T-helper 22 cell (primary cell): Measurements from ENCODE around the gene POU3F2.

Source experiments
- DNase-seq: peaks from one replicate; pipeline ENCODE4 v3.0.0-alpha.2; 2020; ENCODE audit warnings: low read depth

Gene POU3F2

DNA sequence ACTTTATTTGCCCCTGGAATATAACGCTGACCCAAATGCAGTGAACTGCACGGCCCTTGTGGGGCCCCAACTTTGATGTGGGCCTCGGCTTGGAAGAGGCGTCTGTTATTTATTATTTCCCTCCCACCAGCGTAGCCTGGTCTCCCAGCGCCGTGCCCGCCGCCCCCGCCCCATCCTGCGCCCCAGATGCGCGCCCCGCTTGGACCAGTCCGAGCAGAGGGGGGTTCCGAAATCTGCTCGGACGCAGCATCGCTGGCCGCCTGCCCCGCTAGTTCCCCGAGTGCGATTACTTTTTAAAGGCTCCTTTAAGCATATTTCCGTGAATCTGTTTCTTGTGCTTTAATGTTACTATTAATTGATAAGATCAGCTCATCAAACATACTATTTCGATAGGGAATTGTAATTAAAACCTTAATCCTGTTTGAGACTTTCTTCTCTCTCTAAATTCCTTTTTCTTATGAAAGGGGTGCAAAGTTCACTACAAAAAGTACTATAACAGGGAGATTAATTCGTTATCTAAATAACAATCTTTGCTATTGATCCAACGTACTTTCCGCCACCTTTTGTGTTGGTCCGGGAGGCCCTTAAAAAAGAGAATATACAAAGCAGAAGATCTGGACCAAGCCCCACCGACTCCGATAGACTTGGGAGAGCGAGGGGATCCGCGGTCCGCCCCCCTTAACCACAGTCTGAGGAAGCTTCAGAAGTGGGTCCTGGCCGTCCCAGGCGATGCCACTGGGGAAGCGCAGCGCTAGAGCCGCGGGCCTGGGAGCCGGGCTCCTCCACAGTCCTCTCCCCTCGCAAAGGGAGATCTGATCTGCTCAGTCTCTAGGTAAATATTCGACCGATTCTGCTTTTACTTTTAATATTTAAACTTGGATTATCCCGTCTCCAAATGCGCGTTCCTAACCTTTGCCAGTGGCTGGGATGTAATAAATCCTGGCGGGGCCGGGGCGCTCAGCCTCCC, 10.2 kb downstream of the POU3F2 start:
- DNase-seq: no peak

DNA sequence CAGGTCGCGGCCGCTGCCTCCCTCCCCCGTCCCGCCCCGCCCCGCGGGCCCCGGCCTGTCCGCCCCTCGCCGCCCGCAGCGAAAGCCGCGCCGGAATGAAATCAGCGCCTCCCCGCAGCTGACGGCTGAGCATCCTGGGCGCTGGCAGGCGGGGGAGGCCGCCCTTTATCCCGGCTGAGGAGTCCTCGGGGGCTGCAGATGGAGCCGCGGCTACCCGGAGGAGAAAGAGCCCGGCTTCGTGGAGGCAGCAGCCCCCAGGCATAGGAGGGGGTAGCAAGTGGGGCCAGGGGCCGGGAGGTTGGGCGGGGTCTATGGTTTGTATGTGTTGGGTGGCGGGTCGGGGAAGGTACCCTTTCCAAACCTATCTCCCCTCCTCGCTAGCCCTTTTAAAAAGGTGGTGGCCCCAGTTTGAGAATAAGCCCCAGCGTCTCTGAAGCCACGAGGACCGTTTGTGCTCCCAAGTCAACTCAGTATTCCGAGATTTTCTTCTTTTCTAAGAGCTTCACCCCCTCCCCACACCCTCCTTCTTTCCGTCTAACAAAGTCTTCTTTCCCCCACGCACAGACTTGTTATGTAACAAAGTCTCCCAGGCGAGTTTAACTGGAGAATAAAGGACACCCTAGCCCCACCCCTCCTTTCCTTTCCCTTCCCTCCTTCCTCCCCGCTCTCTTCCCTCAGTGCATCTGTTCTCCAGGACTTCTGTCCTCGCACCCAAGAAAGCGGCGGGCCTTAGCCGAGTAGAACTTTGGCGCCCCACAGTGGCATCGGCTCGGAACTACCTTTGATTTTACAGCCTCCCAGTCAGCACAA, 11.0 kb downstream of the POU3F2 start:
- DNase-seq: no peak

- no peak for DNase-seq
Measured at GRCh38 chr6:98846021-98846380, 11.6 kb downstream of the POU3F2 start.

GRCh38 chr6:98847416-98847778, 13.0 kb downstream of the POU3F2 start:
- no peak for DNase-seq

DNA sequence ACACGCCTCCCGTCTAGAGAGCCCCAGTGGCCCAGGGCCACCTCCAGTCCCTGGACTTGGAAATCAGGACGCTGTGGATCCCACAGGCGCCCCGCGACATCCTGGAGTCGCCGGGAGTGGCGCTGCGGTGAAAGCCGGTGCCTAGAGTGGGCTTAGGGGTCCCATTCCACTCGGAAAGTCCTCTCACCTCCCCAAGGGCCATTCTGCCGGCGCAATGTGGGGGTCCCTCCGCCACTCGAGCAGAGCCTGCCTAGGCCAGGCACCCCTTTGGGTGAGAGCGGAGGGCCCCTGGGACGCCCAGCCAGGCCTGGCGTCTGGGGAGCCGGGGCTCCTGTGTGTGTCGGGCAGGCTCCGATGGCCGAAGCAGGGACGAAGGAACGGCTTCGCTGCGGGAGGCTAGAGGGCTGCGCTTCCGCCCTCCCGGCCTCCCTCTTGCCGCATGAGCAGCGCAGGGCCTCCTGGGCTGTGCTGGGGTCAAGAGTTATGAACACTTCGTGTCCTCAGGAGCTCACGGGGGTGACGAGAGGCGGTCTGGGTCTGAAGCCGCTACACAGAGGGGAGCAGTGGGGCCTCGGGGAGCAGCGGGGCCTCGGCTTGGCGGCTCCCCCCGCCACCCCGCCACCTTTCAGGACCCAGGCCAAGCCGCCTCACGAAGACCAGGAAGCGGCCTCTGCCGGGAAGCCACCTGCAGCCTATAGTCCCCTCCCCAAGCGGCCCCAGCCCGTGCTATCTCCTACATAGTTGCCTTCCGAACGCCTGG, 13.6 kb downstream of the POU3F2 start:
- no peak for DNase-seq

GRCh38 chr6:98848539-98849242, 14.3 kb downstream of the POU3F2 start:
- DNase-seq: no peak

DNA sequence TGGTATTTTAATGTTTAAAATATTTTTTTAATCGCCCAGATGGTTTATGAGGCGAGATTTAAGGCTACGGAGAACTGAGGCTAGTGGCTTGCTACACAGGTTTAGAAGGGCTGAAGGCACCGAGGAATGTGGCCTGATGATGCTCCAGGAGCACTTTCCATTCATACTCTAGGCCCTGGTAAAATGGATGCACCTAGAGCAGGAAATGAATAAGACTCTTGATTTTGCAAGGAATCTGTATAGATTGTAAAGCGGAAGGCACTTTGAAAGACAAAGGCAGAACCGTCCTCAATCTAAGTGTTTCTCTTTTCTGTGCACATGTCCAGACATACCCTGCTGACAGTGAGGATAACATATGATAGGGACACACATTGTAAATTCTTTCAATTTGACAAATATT, 30.1 kb downstream of the POU3F2 start:
- DNase-seq: no peak

- DNase-seq: no peak
Measured at GRCh38 chr6:98871057-98871456, 36.7 kb downstream of the POU3F2 start.

DNA sequence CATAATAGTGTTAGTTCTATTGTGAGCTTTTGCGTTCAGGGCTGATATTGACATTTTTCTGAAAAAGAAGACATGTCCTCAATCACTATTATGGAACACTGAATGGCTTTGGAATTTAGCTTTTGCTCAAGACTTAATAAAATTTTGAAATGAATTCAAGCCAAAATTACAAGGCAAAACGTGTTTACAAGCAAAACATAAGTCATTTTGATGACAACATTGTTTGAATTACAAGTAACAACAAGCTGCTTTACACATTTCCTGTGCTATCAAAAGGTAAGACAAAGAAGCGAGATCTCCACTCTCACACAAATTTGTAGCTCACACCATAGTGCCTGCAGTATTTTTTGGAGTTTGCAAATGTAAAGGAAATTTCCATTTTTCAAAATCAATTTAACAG, 37.4 kb downstream of the POU3F2 start:
- no peak for DNase-seq

- no peak for DNase-seq
Measured at GRCh38 chr6:98875375-98875774, 41.0 kb downstream of the POU3F2 start.

- no peak for DNase-seq
Measured at GRCh38 chr6:98877250-98877649, 42.9 kb downstream of the POU3F2 start.

DNA sequence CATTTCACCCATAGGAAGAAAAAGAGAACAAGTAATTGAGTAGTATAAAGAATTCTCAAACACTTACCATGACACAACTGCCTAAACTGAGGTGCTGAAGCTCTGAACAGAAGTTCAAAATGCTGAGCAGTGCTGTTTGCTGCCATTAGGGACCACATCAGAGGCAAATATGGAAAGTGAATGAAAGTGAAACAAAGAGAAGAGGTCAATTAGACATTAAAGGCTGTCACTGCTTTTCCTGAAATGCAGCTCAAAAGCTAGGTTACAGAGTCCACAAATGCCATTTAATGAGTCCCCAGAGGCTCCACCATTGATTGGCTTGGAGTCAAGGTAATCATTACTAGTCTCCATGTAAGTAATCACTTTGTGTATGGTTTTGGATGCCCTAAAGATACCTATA, 46.1 kb downstream of the POU3F2 start:
- DNase-seq: no peak

DNA sequence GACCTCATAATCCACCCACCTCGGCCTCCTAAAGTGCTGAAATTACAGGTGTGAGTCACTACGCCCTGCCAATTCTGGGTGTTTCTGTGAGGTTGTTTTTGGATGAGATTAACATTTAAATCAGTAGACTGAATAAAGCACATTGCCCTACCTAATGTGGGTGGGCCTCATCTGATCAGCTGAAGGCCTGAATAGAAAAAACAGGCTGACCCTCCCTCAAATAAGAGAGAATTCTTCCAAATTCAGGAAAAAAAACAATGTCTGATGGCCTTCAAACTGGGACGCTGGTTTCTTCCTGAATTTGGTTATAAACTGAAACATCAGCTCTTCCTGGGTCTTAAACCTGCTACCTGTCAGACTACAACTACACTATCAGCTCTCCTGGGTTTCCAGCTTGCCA, 51.0 kb downstream of the POU3F2 start:
- DNase-seq: no peak

DNA sequence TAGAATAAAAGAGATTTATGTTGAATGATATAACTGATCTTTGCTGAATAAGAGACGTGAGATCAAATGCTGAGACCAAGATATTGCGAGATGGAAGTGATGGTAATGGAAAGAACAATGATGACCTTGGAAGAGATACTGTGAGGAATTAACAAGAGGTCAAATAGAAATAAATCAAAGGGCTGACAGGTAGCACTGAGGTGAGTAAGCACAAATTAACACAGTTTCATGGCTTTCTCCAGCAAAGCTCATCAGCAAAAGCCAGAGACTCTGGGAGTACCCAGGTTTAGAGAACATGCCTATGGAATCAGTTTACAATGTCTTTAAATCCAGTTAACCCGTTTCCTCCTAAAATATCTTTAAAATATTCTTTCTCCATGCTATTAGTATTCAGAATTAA, 53.3 kb downstream of the POU3F2 start:
- DNase-seq: no peak
